RWPE2 (cell line): ENCODE results near the gene PLEKHG2.

Source experiments
- ATAC-seq: fragments of 200-7000 bp; cut with Tn5 transposase; 3 replicates; pipeline ENCODE4 v1.9.1; 2021; ENCODE audit warnings: low read depth
- DNase-seq: peaks from one replicate; pipeline ENCODE4 v3.0.0-alpha.2; 2020; ENCODE audit warnings: low spot score
- H3K27ac ChIP-seq: fragments of 450-650 bp; 2 replicates; pipeline ENCODE4 v1.5.1; 2017; ENCODE audit warnings: mild to moderate bottlenecking; ENCODE audit not compliant: poor library complexity, severe bottlenecking
- H3K27me3 ChIP-seq: fragments of 250-450 bp; sonication (Bioruptor Pico); 2 replicates; pipeline ENCODE4 v1.5.1; 2021; ENCODE audit warnings: mild to moderate bottlenecking, moderate library complexity; ENCODE audit not compliant: insufficient read depth, poor library complexity, severe bottlenecking
- H3K36me3 ChIP-seq: fragments of 250-450 bp; sonication (Bioruptor Pico); 2 replicates; pipeline ENCODE4 v1.5.1; 2020; ENCODE audit warnings: low read depth, mild to moderate bottlenecking, moderate library complexity
- H3K4me1 ChIP-seq: fragments of 250-450 bp; sonication (Bioruptor Pico); 2 replicates; pipeline ENCODE4 v1.5.1; 2021; ENCODE audit warnings: mild to moderate bottlenecking, moderate library complexity; ENCODE audit not compliant: insufficient read depth, poor library complexity, severe bottlenecking
- H3K4me3 ChIP-seq: fragments of 250-450 bp; sonication (Bioruptor Pico); 2 replicates; pipeline ENCODE4 v1.5.1; 2021; ENCODE audit warnings: mild to moderate bottlenecking, moderate library complexity; ENCODE audit not compliant: severe bottlenecking
- H3K9me3 ChIP-seq: fragments of 250-450 bp; sonication (Bioruptor Pico); 2 replicates; pipeline ENCODE4 v1.5.1; 2021; ENCODE audit warnings: mild to moderate bottlenecking, moderate library complexity; ENCODE audit not compliant: severe bottlenecking
- CTCF ChIP-seq: fragments of 450-650 bp; IDR thresholded peaks from one replicate; pipeline ENCODE4 v1.5.1; 2017; ENCODE audit warnings: mild to moderate bottlenecking, moderate library complexity; ENCODE audit not compliant: poor library complexity, severe bottlenecking

Gene PLEKHG2

GRCh38 chr19:39408392-39409207 is 3.9 kb upstream of the PLEKHG2 start:
- peaks cover 25% of the 10 kb centered on the region for H3K36me3 ChIP-seq
- no peaks in the 10 kb centered on the region for H3K27me3 ChIP-seq
- no peak for DNase-seq
- ATAC-seq: no peak
- no peaks in the 10 kb centered on the region for H3K9me3 ChIP-seq
- peaks cover 19% of the 10 kb centered on the region for H3K4me1 ChIP-seq
- peak overlapping the region; percentile 89 for H3K4me3 ChIP-seq
- no peak for TF ChIP-seq CTCF
- H3K27ac ChIP-seq: peak overlapping the region; percentile 97

GRCh38 chr19:39409208-39410016 is 3.1 kb upstream of the PLEKHG2 start:
- peak overlapping the region; percentile 89 for H3K4me3 ChIP-seq
- H3K9me3 ChIP-seq: no peaks in the 10 kb centered on the region
- peak; percentile 20 for ATAC-seq
- peaks cover 25% of the 10 kb centered on the region for H3K36me3 ChIP-seq
- peak overlapping the region; percentile 97 for H3K27ac ChIP-seq
- no peaks in the 10 kb centered on the region for H3K27me3 ChIP-seq
- peak; percentile 99 for DNase-seq
- TF ChIP-seq CTCF: no peak
- peaks cover 14% of the 10 kb centered on the region for H3K4me1 ChIP-seq

- Histone ChIP-seq H3K9me3 (no peaks in the 10 kb centered on the region), H3K36me3 (peaks cover 33% of the 10 kb centered on the region), H3K27me3 (no peaks in the 10 kb centered on the region), H3K4me3 (peak overlapping the region; percentile 89), H3K27ac (peak overlapping the region; percentile 97), H3K4me1 (peaks cover 13% of the 10 kb centered on the region)
- no peak for TF ChIP-seq CTCF
- ATAC-seq (peak; percentile 17), DNase-seq (no peak)
Observed at GRCh38 chr19:39410017-39410830, 2.2 kb upstream of the PLEKHG2 start.

GRCh38 chr19:39410831-39411080 is 1.7 kb upstream of the PLEKHG2 start:
- ATAC-seq: no peak
- H3K36me3 ChIP-seq: peaks cover 37% of the 10 kb centered on the region
- H3K9me3 ChIP-seq: no peaks in the 10 kb centered on the region
- no peak overlapping the region for H3K4me3 ChIP-seq
- DNase-seq: no peak
- H3K27ac ChIP-seq: peak overlapping the region; percentile 97
- no peaks in the 10 kb centered on the region for H3K27me3 ChIP-seq
- H3K4me1 ChIP-seq: peaks cover 13% of the 10 kb centered on the region
- TF ChIP-seq CTCF: no peak
